HEK293 (cell line): Measurements from ENCODE around the gene SIDT1.

ENCODE experiments used
- CTCF ChIA-PET: fragments of 350-600 bp; formaldehyde crosslinking; extraction: SDS; loops from one replicate; lab custom pipeline; 2021; ENCODE audit warnings: antibody characterized with exemption; lab: Yijun Ruan, JAX
- POLR2A ChIA-PET: fragments of 300-600 bp; formaldehyde crosslinking; extraction: SDS; loops from one replicate; lab custom pipeline; 2020; ENCODE audit warnings: antibody characterized with exemption, inconsistent platforms; lab: Yijun Ruan, JAX
- H3K27ac ChIP-seq: fragments of 200-500 bp; sonication (Bioruptor generic); 2 replicates; pipeline ENCODE4 v1.5.1; 2014; ENCODE audit warnings: low read depth, low read length, control low read depth, inconsistent platforms; ENCODE audit errors: extremely low read depth
- H3K36me3 ChIP-seq, 2 experiments: fragments of 200-500 bp in 1 of 2; sonication (Bioruptor generic) in 1 of 2; 1 replicate in 1 of 2; 2 replicates in 1 of 2; pipeline ENCODE4 v1.5.1; 2014 to 2017; ENCODE audit warnings: inconsistent platforms in 2 of 2, low read length in 2 of 2; ENCODE audit not compliant: control insufficient read depth in 2 of 2, insufficient read depth in 1 of 2
- H3K4me1 ChIP-seq: fragments of 200-500 bp; sonication (Bioruptor generic); 2 replicates; pipeline ENCODE4 v1.5.1; 2014; ENCODE audit warnings: mild to moderate bottlenecking, low read length, inconsistent platforms; ENCODE audit not compliant: control insufficient read depth, insufficient read depth
- H3K4me3 ChIP-seq: 2 replicates; pipeline ENCODE4 v1.5.1; 2011; ENCODE audit warnings: low read depth, mild to moderate bottlenecking, control low read depth, low read length, moderate library complexity
- H3K9me3 ChIP-seq: fragments of 200-500 bp; sonication (Bioruptor generic); 2 replicates; pipeline ENCODE4 v1.5.1; 2014; ENCODE audit warnings: low read depth, low read length, inconsistent platforms; ENCODE audit not compliant: control insufficient read depth, insufficient read depth
- EGR2 ChIP-seq: fragments of 450-650 bp; formaldehyde crosslinking; IDR thresholded peaks from 2 replicates; pipeline ENCODE4 v1.5.1; 2016; ENCODE audit warnings: low read depth, missing biosample characterization, missing genetic modification characterization
- GLI2 ChIP-seq: fragments of 450-650 bp; formaldehyde crosslinking; IDR thresholded peaks from 2 replicates; pipeline ENCODE4; 2017; ENCODE audit warnings: missing biosample characterization, missing genetic modification characterization, low read depth, borderline replicate concordance
- GLIS1 ChIP-seq: fragments of 450-650 bp; formaldehyde crosslinking; IDR thresholded peaks from 2 replicates; pipeline ENCODE4 v1.5.1; 2016; ENCODE audit warnings: missing biosample characterization, missing genetic modification characterization
- GLIS2 ChIP-seq: fragments of 450-650 bp; formaldehyde crosslinking; IDR thresholded peaks from 2 replicates; pipeline ENCODE4 v1.5.1; 2016; ENCODE audit warnings: missing biosample characterization, missing genetic modification characterization
- KLF16 ChIP-seq: fragments of 450-650 bp; formaldehyde crosslinking; IDR thresholded peaks from 2 replicates; pipeline ENCODE4 v1.5.1; 2017; ENCODE audit warnings: missing biosample characterization, missing genetic modification characterization
- SP3 ChIP-seq: fragments of 450-650 bp; formaldehyde crosslinking; IDR thresholded peaks from 2 replicates; pipeline ENCODE4 v1.5.1; 2016; ENCODE audit warnings: missing biosample characterization, missing genetic modification characterization
- ZNF175 ChIP-seq: fragments of 450-650 bp; formaldehyde crosslinking; IDR thresholded peaks from 2 replicates; pipeline ENCODE4 v1.5.1; 2016; ENCODE audit warnings: missing biosample characterization, missing genetic modification characterization
- ZNF302 ChIP-seq: fragments of 450-650 bp; formaldehyde crosslinking; IDR thresholded peaks from 2 replicates; pipeline ENCODE4 v1.5.1; 2016; ENCODE audit warnings: missing biosample characterization, missing genetic modification characterization, low read depth
- ZNF514 ChIP-seq: fragments of 450-650 bp; formaldehyde crosslinking; IDR thresholded peaks from 2 replicates; pipeline ENCODE4 v1.5.1; 2016; ENCODE audit warnings: missing biosample characterization, missing genetic modification characterization
- ZNF654 ChIP-seq: fragments of 450-650 bp; formaldehyde crosslinking; IDR thresholded peaks from 2 replicates; pipeline ENCODE4 v1.5.1; 2016; ENCODE audit warnings: low read depth, missing biosample characterization, missing genetic modification characterization
- ZNF658 ChIP-seq: fragments of 450-650 bp; formaldehyde crosslinking; IDR thresholded peaks from 2 replicates; pipeline ENCODE4; 2016; ENCODE audit warnings: missing biosample characterization, missing genetic modification characterization
- ZNF664 ChIP-seq: fragments of 450-650 bp; formaldehyde crosslinking; IDR thresholded peaks from 2 replicates; pipeline ENCODE4 v1.5.1; 2016; ENCODE audit warnings: missing biosample characterization, missing genetic modification characterization
- ZNF701 ChIP-seq: fragments of 450-650 bp; formaldehyde crosslinking; IDR thresholded peaks from 2 replicates; pipeline ENCODE4 v1.5.1; 2016; ENCODE audit warnings: missing biosample characterization, missing genetic modification characterization
- ZNF707 ChIP-seq: fragments of 450-650 bp; formaldehyde crosslinking; IDR thresholded peaks from 2 replicates; pipeline ENCODE4 v1.5.1; 2016; ENCODE audit warnings: missing biosample characterization, missing genetic modification characterization
- ZNF747 ChIP-seq: fragments of 450-650 bp; formaldehyde crosslinking; IDR thresholded peaks from 2 replicates; pipeline ENCODE4 v1.5.1; 2016; ENCODE audit warnings: missing biosample characterization, missing genetic modification characterization
- ZSCAN16 ChIP-seq: fragments of 450-650 bp; formaldehyde crosslinking; IDR thresholded peaks from 2 replicates; pipeline ENCODE4 v1.5.1; 2016; ENCODE audit warnings: missing biosample characterization, missing genetic modification characterization
- ZSCAN30 ChIP-seq: fragments of 450-650 bp; IDR thresholded peaks from 2 replicates; pipeline ENCODE4 v1.5.1; 2018; ENCODE audit warnings: missing biosample characterization, mild to moderate bottlenecking, missing genetic modification characterization, moderate library complexity
- TF ChIP-seq, protein P1 (sequence below): fragments of 450-650 bp; formaldehyde crosslinking; IDR thresholded peaks from 2 replicates; pipeline ENCODE4 v1.5.1; 2016; ENCODE audit warnings: missing biosample characterization, missing genetic modification characterization
- TF ChIP-seq, protein P2 (sequence below): fragments of 450-650 bp; formaldehyde crosslinking; IDR thresholded peaks from 2 replicates; pipeline ENCODE4 v1.5.1; 2017; ENCODE audit warnings: missing biosample characterization, missing genetic modification characterization
- TF ChIP-seq, protein P3 (sequence below): fragments of 450-650 bp; formaldehyde crosslinking; conservative IDR thresholded peaks from 2 replicates; pipeline ENCODE4 v1.5.1; 2016; ENCODE audit warnings: low read depth, missing biosample characterization, missing genetic modification characterization

SIDT1 gene

GRCh38 chr3:113534365-113534764 is 2.0 kb downstream of the SIDT1 start (continued):
- TF ChIP-seq, protein P1, sequence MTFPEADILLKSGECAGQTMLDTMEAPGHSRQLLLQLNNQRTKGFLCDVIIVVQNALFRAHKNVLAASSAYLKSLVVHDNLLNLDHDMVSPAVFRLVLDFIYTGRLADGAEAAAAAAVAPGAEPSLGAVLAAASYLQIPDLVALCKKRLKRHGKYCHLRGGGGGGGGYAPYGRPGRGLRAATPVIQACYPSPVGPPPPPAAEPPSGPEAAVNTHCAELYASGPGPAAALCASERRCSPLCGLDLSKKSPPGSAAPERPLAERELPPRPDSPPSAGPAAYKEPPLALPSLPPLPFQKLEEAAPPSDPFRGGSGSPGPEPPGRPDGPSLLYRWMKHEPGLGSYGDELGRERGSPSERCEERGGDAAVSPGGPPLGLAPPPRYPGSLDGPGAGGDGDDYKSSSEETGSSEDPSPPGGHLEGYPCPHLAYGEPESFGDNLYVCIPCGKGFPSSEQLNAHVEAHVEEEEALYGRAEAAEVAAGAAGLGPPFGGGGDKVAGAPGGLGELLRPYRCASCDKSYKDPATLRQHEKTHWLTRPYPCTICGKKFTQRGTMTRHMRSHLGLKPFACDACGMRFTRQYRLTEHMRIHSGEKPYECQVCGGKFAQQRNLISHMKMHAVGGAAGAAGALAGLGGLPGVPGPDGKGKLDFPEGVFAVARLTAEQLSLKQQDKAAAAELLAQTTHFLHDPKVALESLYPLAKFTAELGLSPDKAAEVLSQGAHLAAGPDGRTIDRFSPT (tag by site-specific recombination), result no peak

DNA sequence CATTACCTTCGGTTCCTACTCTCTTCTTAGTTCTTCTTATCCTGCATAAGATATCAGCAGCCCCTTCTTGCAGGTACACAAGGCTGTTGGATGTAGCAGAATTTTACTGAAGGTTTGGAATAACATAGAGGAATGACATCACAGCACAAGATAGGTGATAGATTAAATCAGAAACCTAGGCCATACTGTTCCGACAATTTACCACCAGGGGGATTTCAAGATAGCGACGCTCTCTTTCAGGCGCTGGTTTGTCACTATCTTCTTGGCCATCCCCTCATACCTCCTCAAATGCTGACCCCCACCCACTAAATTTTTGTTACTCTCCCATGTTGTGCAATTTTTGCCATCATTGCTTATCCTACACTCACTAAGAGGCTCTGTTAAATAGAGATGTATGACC is 3.5 kb downstream of the SIDT1 start:
- Histone ChIP-seq H3K36me3 (no peaks in the 10 kb centered on the region), H3K4me3 (no peak overlapping the region), H3K9me3 (no peaks in the 10 kb centered on the region), H3K27ac (no peak overlapping the region), H3K4me1 (no peaks in the 10 kb centered on the region; the same call in 1 of the 2 replicates)
- TF ChIP-seq SP3 (tag by site-specific recombination), result no peak
- TF ChIP-seq, protein P2, sequence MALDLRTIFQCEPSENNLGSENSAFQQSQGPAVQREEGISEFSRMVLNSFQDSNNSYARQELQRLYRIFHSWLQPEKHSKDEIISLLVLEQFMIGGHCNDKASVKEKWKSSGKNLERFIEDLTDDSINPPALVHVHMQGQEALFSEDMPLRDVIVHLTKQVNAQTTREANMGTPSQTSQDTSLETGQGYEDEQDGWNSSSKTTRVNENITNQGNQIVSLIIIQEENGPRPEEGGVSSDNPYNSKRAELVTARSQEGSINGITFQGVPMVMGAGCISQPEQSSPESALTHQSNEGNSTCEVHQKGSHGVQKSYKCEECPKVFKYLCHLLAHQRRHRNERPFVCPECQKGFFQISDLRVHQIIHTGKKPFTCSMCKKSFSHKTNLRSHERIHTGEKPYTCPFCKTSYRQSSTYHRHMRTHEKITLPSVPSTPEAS (tag by site-specific recombination), result no peak
- TF ChIP-seq ZSCAN30 (tag by site-specific recombination), result no peak
- 0 out of 2 replicates have a peak, but pooled peaks have one; percentile 31 for TF ChIP-seq ZNF664 (tag by site-specific recombination)
- POLR2A ChIA-PET, result no interaction called here
- CTCF ChIA-PET, result interaction anchor here (0.7 kb wide), 1 partner anchor 80 kb away, joined by 3 read pairs; no protein-coding TSS in a partner anchor

DNA sequence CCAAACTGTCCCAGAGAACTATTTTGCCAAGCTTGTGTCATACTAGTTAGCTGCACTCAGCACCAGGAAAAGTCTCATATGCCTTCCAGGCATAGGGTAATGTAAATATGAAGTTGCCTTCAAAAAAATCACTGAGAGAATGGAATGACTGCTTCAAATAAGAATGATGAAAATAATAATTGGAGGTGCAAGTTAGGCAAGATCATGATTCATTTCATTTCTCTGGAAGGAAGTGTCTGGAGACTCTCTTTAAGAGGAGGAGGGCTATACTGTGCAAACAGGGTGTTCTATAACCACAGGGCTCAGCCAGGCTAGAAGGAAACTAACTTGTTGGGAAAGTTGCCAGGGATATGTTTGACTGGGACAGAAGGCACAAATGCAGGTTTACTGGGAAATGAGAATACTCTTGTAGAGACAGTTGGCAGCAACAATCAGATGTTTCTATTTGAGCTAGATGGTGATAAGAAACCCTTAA is 4.3 kb downstream of the SIDT1 start:
- H3K9me3 ChIP-seq, result no peaks in the 10 kb centered on the region
- H3K36me3 ChIP-seq, result no peaks in the 10 kb centered on the region
- no peak overlapping the region for H3K27ac ChIP-seq
- no peaks in the 10 kb centered on the region; the same call in 1 of the 2 replicates for H3K4me1 ChIP-seq
- CTCF ChIA-PET, result interaction anchor here (0.6 to 1.3 kb wide), 3 partner anchors 41 to 233 kb away, joined by 3 to 4 read pairs (median 4); no protein-coding TSS in a partner anchor
- H3K4me3 ChIP-seq, result no peak overlapping the region
- POLR2A ChIA-PET, result no interaction called here
- TF ChIP-seq ZNF707 (tag by site-specific recombination) (no peak), ZNF658 (tag by site-specific recombination) (no peak)

GRCh38 chr3:113537155-113537554 is 4.8 kb downstream of the SIDT1 start:
- POLR2A ChIA-PET, result no interaction called here
- TF ChIP-seq GLI2 (tag by site-specific recombination) (no peak), ZNF747 (tag by site-specific recombination) (no peak), ZSCAN30 (tag by site-specific recombination) (no peak), GLIS1 (tag by site-specific recombination) (no peak), ZSCAN16 (no peak), ZNF654 (no peak), ZNF302 (tag by site-specific recombination) (no peak), ZNF701 (tag by site-specific recombination) (no peak), GLIS2 (tag by site-specific recombination) (no peak), EGR2 (tag by site-specific recombination) (no peak), KLF16 (tag by site-specific recombination) (no peak), ZNF175 (tag by site-specific recombination) (no peak), ZNF514 (tag by site-specific recombination) (no peak)
- TF ChIP-seq, protein P3, sequence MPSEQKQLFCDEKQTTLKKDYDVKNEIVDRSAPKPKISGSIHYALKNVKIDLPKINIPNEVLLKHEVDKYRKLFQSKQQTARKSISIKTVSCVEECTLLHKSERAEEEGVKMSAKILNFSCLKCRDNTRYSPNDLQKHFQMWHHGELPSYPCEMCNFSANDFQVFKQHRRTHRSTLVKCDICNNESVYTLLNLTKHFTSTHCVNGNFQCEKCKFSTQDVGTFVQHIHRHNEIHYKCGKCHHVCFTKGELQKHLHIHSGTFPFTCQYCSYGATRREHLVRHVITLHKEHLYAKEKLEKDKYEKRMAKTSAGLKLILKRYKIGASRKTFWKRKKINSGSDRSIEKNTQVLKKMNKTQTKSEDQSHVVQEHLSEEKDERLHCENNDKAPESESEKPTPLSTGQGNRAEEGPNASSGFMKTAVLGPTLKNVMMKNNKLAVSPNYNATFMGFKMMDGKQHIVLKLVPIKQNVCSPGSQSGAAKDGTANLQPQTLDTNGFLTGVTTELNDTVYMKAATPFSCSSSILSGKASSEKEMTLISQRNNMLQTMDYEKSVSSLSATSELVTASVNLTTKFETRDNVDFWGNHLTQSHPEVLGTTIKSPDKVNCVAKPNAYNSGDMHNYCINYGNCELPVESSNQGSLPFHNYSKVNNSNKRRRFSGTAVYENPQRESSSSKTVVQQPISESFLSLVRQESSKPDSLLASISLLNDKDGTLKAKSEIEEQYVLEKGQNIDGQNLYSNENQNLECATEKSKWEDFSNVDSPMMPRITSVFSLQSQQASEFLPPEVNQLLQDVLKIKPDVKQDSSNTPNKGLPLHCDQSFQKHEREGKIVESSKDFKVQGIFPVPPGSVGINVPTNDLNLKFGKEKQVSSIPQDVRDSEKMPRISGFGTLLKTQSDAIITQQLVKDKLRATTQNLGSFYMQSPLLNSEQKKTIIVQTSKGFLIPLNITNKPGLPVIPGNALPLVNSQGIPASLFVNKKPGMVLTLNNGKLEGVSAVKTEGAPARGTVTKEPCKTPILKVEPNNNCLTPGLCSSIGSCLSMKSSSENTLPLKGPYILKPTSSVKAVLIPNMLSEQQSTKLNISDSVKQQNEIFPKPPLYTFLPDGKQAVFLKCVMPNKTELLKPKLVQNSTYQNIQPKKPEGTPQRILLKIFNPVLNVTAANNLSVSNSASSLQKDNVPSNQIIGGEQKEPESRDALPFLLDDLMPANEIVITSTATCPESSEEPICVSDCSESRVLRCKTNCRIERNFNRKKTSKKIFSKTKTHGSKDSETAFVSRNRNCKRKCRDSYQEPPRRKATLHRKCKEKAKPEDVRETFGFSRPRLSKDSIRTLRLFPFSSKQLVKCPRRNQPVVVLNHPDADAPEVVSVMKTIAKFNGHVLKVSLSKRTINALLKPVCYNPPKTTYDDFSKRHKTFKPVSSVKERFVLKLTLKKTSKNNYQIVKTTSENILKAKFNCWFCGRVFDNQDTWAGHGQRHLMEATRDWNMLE (tag by site-specific recombination), result no peak

More at GRCh38 chr3:113537155-113537554, 4.8 kb downstream of the SIDT1 start:
- no peak overlapping the region for H3K27ac ChIP-seq
- no peak overlapping the region for H3K4me3 ChIP-seq
- CTCF ChIA-PET, result interaction anchor here (0.6 to 1.3 kb wide), 2 partner anchors 37 to 40 kb away, joined by 3 to 4 read pairs; no protein-coding TSS in a partner anchor
- H3K36me3 ChIP-seq, result no peaks in the 10 kb centered on the region
- no peaks in the 10 kb centered on the region; the same call in 1 of the 2 replicates for H3K4me1 ChIP-seq
- H3K9me3 ChIP-seq, result no peaks in the 10 kb centered on the region
